ENCODE data around the gene HSDL2.
A peak's percentile ranks its signal among the peaks of the same experiment; 100 is the strongest.

Gene HSDL2

GRCh38 chr9:112377684-112378327, 2.1 kb upstream of the HSDL2 start:
- peak overlapping the region; percentile 88 for H3K4me3 ChIP-seq (ENCODE audit: low read depth, low read length)
- TF ChIP-seq CTCF (IDR thresholded peaks at IDR 0.05; ENCODE audit: low read depth, low read length) = no peak

GRCh38 chr9:112378328-112379176, 1.4 kb upstream of the HSDL2 start:
- H3K4me3 ChIP-seq (ENCODE audit: low read depth, low read length) = peak overlapping the region; percentile 88
- no peak for TF ChIP-seq CTCF (IDR thresholded peaks at IDR 0.05; ENCODE audit: low read depth, low read length)

- H3K4me3 ChIP-seq (ENCODE audit: low read depth, low read length) = peak overlapping the region; percentile 88
- no peak for TF ChIP-seq CTCF (IDR thresholded peaks at IDR 0.05; ENCODE audit: low read depth, low read length)
Observed at GRCh38 chr9:112379177-112380101, 469 bp upstream of the HSDL2 start.

- no peak for TF ChIP-seq CTCF (IDR thresholded peaks at IDR 0.05; ENCODE audit: low read depth, low read length)
- peak overlapping the region; percentile 88 for H3K4me3 ChIP-seq (ENCODE audit: low read depth, low read length)
Observed at GRCh38 chr9:112380825-112381221, 915 bp downstream of the HSDL2 start.

GRCh38 chr9:112382066-112382465, 2.2 kb downstream of the HSDL2 start:
- H3K4me3 ChIP-seq (ENCODE audit: low read depth, low read length) = no peak overlapping the region
- no peak for TF ChIP-seq CTCF (IDR thresholded peaks at IDR 0.05; ENCODE audit: low read depth, low read length)

- no peak overlapping the region for H3K4me3 ChIP-seq (ENCODE audit: low read depth, low read length)
- TF ChIP-seq CTCF (IDR thresholded peaks at IDR 0.05; ENCODE audit: low read depth, low read length) = no peak
Observed at GRCh38 chr9:112382501-112383364, 2.8 kb downstream of the HSDL2 start.

All from WI38 (cell line).